ENCODE measurements around the gene STRADB.
"Not testable (repeated sequence)": the region's sequence is repeated elsewhere in the genome, so short reads cannot be mapped to it uniquely, and the experiment has no call there.

The STRADB gene

DNA sequence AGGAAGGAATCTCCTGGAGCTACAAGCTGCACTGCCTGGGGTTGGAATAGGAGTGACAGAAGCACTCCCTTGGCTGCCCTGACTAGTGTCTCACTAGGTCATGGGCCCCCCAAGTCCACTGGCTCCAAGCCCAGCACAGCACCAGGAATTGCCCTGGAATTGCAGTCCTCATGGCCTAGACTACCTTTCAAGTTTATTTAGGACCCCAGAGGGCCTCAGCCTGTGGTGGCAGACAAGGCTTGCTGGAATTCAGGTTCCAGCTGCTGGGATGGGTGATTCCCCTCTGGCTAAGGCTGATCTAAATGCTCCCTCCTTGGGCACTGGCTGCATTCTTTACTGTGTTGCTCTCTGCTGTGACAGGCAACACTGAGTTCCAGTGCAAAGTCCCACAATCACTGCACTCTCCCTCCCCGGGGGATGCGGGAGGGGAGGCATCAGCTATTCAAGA is 14.0 kb downstream of the STRADB start:
- no peak for DNase-seq (ENCODE audit: low read depth in 1 of 2, low spot score in 1 of 2)

DNA sequence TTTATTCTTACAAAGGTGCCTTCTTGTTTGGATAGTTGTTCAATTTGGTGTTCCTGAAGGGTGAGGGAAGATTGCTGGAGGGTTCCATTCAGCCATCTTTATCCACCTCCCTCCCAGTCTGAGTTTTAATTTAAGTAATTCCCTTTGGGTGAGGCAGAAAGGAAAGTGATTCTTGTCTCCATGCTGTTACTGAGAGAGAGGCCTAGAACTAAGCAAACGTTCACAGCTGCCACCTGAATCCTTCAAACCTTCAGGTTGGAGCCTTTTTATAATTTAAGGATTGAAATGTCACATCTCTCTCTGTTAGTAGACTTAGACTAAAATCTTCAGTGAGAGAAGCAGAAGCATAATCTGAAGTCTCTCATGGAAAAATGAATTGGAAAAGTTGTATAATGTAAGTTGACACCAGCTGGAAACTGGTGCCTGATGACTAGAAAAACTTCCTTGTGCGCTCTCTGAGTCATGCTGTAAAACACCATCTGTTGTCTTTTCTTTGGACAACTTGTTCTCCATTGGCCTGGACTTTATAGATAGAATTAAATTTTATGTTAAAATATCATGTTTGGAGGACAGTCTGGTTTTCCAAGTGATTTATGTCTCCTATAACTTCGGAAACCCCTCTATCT is 14.6 kb downstream of the STRADB start:
- DNase-seq (ENCODE audit: low read depth in 1 of 2, low spot score in 1 of 2): no peak

DNA sequence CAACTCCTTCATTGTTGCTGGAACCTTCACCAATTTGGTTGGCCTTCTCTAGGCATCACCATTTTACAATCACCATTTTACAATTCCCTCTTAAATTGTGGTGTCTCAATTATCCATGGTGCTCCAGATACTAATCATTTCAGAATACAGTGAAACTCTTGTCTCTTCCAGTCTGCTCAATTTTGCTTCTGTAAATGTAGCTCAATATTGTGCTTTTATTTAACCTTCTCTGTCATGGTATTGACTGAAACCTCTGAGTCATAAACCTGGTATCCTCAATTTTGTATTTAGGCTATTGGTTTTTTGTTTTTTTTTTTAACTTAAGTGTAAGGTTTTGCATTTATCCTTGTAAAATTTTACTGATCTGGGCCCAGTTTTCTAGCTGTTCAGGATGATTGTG is 16.1 kb downstream of the STRADB start:
- DNase-seq (ENCODE audit: low read depth in 1 of 2, low spot score in 1 of 2): no peak

- no peak for DNase-seq (ENCODE audit: low read depth in 1 of 2, low spot score in 1 of 2)
Measured at GRCh38 chr2:201470821-201471731, 19.5 kb downstream of the STRADB start.

- no peak for DNase-seq (ENCODE audit: low read depth in 1 of 2, low spot score in 1 of 2)
Measured at GRCh38 chr2:201471732-201472393, 20.3 kb downstream of the STRADB start.

DNA sequence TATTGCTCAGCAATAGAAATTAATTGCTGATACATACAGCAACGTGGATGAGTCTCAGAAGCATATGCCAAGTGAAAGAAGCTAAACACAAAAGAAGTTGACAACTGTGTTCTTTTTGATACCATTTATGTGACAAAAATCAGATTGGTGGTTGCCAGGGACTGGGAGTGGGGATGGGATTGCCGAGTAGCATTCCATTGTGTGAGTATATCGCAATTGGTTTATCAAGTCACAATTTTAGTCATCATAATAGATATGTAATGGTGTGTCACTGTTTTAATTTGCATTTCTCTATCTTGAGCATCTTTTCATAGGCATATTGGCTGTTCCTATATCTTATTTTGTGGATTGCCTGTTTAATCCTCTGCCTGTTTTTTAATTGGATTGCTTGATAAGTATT is 20.9 kb downstream of the STRADB start:
- no peak for DNase-seq (ENCODE audit: low read depth in 1 of 2, low spot score in 1 of 2)

GRCh38 chr2:201482543-201482942 is 31.0 kb downstream of the STRADB start:
- DNase-seq (ENCODE audit: low read depth in 1 of 2, low spot score in 1 of 2): no peak

DNA sequence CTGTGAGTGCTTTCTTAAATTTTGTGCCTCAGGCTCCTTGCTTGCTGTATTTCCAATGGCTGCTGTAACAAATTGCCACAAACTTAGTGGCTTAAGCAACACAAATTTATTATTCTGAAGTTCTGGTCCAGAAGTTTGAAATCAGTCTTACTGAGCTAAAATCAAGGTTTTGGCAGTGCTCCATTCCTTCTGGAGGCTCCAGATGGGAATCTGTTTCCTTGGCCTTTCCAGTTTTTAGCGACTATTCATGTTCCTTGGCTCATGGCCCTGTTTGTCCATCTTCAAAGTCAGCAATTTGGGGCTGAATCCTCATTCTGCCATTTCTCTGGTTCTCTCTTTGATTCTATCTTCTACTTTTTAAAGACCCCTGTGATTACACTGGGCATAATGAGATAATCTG is 31.8 kb downstream of the STRADB start:
- DNase-seq (ENCODE audit: low read depth in 1 of 2, low spot score in 1 of 2): no peak

DNA sequence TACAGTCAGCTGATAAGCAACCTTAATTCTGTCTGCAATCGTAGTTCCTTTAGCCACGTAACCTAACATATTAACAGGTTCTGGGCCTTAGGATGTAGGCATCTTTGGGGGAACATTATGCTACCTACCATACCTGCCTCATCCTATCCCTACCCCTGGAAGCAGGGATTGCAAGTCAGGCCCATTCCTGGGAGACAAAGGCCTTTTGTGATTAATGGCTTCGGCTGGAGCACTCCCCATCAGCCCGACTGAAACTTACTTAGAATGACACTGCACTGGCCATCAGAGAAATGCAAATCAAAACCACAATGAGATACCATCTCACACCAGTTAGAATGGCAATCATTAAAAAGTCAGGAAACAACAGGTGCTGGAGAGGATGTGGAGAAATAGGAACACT is 32.2 kb downstream of the STRADB start:
- DNase-seq (ENCODE audit: low read depth in 1 of 2, low spot score in 1 of 2): not testable (repeated sequence)

DNA sequence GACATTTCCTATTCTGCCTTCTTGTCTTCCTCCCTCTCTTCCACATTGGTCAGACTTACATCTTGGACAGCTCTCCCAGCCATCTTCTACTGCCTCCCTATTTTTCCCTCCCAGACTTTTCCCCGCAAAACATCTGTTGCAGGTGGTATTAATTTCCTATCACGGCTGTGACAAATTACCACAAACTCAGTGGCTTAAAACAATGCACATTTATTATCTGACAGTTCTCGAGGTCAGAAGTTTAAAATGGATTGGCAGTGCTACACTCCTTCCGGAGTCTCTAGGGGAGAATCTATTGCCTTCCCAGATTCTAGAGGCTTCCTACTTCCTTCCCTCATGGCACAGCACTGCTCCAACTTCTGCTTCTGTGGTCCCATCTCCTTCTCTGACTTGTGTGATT is 33.3 kb downstream of the STRADB start:
- no peak for DNase-seq (ENCODE audit: low read depth in 1 of 2, low spot score in 1 of 2)

DNA sequence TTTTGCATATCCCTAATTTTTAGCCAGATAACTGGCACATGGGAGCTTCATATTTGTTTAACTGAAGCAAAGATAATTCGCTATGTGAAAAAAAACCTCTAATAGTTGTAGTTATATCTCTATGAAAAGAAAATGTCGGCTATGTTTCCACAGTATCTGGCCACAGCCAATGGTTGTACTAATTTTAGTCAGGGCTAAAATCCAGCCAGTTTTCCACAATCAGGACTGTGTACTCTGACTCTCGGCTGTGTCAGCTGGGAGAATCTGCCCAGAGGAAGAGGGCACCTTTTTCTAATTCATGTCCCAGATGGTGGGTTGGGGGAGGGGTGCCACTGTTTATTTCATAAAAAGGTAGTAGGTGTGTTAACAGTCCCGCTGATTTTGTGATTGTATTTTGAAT is 38.8 kb downstream of the STRADB start:
- DNase-seq (ENCODE audit: low read depth in 1 of 2, low spot score in 1 of 2): no peak

DNA sequence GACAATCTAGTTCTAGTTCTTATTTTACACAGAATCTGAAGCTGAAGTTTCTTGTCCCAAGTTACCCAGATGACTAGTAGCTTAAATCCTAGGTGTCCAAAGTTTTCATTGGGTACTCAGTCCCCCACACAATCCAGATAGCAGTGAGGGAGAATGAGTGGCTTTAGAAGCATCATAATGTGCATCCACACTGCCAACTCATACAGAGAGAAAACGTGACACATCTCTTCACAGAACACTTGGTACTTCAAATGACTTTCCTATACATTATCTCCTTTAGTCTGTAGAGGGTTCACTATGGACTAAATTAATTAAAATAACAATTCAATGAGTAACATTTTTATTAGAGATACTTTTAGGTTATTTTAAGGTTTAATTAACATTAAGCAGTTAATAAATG is 45.2 kb downstream of the STRADB start:
- no peak for DNase-seq (ENCODE audit: low read depth in 1 of 2, low spot score in 1 of 2)

DNA sequence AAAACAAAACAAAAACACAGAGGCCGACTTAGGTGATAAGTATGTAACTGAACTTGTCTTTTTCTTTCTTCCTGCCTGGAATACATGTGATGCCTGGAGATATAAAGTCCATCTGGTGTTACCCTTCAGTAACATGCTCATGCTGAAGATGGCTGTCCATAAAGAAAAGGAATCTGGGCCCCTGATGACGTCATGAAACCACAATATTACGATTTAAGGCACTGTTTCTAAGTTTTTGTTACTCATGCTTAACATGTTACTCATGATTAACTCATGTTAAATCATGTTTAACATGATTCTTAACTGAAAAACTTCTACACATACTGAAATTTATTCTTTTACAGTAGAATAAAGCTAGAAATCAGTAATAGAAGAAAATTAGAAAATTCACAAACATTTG is 49.0 kb downstream of the STRADB start:
- DNase-seq (ENCODE audit: low read depth in 1 of 2, low spot score in 1 of 2): no peak

- no peak for DNase-seq (ENCODE audit: low read depth in 1 of 2, low spot score in 1 of 2)
Measured at GRCh38 chr2:201502713-201503112, 51.2 kb downstream of the STRADB start.

- no peak for DNase-seq (ENCODE audit: low read depth in 1 of 2, low spot score in 1 of 2)
Measured at GRCh38 chr2:201507725-201508124, 56.2 kb downstream of the STRADB start.

DNA sequence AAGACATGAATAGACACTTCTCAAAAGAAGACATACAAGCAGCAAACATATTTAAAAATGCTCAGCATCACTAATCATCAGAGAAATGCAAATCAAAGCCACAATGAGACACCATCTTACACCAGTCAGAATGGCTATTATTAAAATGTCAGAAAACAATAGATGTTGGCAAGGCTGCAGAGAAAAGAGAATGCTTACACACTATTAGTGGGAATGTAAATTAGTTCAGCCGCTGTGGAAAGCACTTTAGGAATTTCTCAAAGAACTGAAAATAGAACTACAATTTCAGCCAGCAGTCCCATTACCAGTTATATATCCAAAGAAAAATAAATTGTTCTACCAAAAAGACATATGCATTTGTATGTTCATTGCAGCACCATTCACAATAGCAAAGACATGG is 61.7 kb downstream of the STRADB start:
- DNase-seq (ENCODE audit: low read depth in 1 of 2, low spot score in 1 of 2): no peak

DNA sequence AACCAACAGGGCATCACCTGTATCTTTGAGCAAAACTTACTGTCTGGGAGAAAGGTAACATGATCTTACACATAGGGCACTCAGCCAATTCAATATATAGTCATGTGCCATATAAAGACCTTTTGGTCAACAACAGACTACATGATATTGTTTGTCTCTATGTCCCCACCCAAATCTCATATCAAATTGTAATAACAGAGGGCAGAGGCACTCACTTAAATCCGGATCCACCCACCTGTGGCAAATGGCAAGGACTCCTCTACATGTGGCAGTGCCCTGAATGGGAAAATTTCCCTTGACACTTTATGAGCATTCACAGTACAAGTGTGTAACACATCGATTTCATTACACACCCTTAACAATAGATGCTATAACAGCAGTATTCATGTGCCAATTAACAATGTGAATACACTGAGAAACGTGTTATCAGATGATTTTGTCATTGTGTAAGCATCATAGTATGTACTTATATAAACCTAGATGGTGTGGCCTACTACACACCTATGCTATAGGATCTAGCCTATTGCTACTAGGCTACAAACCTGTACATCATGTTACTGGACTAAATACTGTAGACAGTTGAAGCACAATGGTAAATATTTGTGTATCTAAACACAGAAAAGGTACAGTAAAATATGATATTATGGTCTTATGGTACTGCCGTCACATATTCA is 64.2 kb downstream of the STRADB start:
- DNase-seq (ENCODE audit: low read depth in 1 of 2, low spot score in 1 of 2): no peak

DNA sequence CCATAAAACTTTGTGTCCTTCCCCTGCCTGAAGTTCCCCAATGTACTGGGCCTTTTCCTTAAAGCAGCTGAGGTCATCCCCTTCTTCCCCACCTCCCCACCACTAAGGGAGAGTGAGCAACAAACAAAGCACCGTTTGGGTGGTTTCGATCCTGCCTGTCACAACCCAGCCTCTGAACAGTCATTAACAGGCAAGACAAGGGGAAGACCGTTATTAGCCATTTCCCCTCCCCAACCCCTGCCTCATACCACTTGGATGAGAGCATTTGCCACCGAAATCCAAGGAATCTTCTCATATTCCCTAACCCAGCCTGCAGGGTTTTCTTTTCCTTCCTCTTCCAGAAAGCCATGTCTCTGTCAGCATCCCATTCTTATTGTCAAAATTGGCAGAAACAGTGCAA is 65.6 kb downstream of the STRADB start:
- no peak for DNase-seq (ENCODE audit: low read depth in 1 of 2, low spot score in 1 of 2)

- DNase-seq (ENCODE audit: low read depth in 1 of 2, low spot score in 1 of 2): no peak
Measured at GRCh38 chr2:201520201-201520600, 68.7 kb downstream of the STRADB start.

GRCh38 chr2:201522965-201523364 is 71.4 kb downstream of the STRADB start:
- no peak for DNase-seq (ENCODE audit: low read depth in 1 of 2, low spot score in 1 of 2)

GRCh38 chr2:201523506-201523905 is 72.0 kb downstream of the STRADB start:
- DNase-seq (ENCODE audit: low read depth in 1 of 2, low spot score in 1 of 2): no peak
